Retinal pigment epithelial cell (primary cell): ENCODE data around the gene KDM8.

Source experiments
- DNase-seq: peaks from one replicate; pipeline ENCODE4 v3.0.0-alpha.2; 2010; ENCODE audit warnings: low read depth
- H3K4me3 ChIP-seq: 2 replicates; pipeline ENCODE4 v1.5.1; 2011; ENCODE audit warnings: mild to moderate bottlenecking, low read length, control low read depth, moderate library complexity
- TF ChIP-seq, protein P1 (sequence below): conservative IDR thresholded peaks from 2 replicates; pipeline ENCODE4 v1.5.1; 2011; ENCODE audit warnings: low read depth, low read length, control low read depth, inconsistent platforms

KDM8 gene

DNA sequence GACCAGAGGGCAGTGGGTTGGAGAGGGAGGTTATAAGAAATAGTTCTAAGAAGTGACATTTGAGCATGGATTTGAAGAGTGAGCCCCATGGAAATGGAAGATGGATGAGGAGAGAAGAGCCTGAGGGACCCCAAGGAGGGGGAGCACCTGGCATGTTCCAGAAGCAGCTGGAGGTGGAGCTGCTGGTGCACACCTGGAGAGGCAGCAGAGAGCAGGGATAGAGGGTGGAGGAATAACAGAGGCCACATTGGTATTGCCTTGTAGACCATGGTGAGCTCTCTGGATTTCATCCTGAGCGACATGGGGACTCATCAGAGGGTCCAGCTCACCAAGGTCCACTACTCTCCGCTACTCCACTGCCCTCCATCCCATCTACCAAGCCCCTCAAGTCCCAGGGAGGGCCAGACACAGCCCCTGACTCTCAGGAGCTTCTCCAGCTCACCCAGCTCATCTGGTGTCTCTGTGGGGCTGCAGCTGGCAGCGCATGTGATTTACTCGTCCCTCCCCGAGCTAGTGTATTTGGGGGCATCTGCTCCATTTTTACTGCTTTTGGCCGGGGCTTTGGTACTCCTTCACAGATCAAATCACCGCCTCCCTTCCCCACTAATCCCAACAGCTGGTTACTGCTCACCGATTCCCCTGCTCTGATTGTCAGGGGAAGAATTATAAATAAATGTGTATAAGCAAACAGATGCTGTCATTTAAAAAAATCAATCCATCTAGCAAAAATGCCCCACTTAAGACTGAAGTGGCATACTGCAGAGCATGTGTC lies 22.1 kb upstream of the KDM8 start:
- TF ChIP-seq, protein P1, sequence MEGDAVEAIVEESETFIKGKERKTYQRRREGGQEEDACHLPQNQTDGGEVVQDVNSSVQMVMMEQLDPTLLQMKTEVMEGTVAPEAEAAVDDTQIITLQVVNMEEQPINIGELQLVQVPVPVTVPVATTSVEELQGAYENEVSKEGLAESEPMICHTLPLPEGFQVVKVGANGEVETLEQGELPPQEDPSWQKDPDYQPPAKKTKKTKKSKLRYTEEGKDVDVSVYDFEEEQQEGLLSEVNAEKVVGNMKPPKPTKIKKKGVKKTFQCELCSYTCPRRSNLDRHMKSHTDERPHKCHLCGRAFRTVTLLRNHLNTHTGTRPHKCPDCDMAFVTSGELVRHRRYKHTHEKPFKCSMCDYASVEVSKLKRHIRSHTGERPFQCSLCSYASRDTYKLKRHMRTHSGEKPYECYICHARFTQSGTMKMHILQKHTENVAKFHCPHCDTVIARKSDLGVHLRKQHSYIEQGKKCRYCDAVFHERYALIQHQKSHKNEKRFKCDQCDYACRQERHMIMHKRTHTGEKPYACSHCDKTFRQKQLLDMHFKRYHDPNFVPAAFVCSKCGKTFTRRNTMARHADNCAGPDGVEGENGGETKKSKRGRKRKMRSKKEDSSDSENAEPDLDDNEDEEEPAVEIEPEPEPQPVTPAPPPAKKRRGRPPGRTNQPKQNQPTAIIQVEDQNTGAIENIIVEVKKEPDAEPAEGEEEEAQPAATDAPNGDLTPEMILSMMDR: peak; percentile 12
- DNase-seq: no peak
- H3K4me3 ChIP-seq: no peak overlapping the region

DNA sequence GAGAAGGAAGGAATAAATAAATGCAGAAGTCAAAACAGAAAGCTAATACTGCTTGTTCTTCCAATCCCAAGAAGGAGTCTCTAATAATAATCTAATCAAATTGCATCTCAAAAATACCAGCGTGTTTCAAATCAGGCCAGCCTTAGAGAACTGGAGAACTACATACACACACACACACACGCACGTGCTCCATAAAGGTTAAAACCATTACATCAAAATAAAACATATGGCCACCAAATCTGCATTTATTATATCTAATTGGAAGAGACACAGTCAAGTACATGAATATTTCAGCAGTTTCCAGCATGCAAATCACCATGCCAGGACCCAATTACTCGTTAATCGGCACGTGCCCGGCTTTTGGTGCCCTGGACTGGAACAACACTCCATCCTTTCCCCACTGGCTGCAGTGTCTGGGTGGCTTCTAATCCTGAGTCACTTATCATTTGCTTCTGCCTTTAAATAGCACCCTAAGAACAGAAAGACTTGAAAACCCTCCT lies 20.4 kb upstream of the KDM8 start:
- TF ChIP-seq, protein P1: no peak
- DNase-seq: no peak
- no peak overlapping the region for H3K4me3 ChIP-seq

DNA sequence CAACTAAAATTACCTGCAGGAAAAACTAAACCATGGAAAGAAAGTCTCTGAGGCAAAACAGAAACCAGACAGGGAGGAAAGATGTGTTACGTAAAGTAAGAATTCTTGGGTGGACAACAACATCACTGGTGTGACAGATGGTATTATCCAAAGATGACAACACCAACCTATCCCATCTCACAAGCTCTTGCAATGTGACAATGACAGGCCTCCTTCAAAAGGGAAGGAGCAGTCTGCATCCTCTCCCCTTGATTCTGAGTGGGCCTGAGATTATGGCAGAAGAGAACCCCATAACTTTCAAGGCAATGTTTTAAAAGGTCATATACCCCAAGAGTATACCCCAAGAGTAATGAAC lies 17.6 kb upstream of the KDM8 start:
- TF ChIP-seq, protein P1: no peak
- H3K4me3 ChIP-seq: no peak overlapping the region
- DNase-seq: no peak

DNA sequence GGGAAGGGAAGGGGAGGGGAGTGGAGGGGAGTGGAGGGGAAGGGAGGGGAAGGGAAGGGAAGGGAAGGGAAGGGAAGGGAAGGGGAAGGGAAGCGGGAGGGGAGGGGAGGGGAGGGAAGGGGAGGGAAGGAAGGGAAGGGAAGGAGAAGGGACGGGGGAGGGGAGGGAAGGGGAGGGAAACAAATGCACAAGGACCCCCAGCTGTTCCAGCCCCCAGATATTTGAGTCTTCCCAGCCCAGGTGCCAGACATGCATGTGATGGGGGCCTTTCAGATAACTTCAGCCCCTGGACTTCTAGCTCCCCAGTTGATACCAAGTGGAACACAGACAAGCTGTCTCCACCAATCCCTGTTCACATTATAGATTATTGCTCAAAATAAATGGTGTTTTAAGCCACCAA lies 14.7 kb upstream of the KDM8 start:
- no peak overlapping the region for H3K4me3 ChIP-seq
- TF ChIP-seq, protein P1: no peak
- no peak for DNase-seq

DNA sequence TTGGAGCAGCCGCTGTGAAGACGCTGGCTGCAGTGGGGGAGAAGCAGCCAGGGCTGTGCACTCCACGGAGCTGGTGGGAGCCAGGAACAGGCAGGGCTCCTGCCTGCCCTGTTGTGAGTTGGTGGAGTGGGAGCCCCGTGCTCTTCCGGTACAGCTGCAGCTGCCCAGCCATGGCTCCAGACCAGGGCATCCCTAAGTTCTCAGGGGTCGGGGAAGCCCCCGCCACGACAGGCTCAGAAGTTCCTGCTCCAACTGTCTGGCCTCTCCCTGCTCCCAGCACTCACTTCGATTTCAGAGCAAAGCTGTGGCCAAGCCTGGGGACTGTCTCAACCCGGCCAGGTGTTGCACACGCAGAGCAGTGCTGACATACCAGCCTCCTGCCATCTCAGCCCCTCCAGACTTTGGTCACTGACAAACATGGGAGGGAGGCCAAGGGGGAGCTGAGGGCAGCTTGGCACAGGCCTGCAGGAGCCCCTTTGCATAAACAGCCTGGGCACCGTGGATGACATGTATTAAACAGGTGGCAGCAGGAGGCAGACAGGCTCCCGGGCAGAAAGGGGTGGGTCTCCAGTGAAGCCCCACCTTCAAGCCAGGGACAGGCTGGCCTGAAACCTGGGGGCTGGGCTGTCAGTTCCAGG lies 13.9 kb upstream of the KDM8 start:
- TF ChIP-seq, protein P1: no peak
- no peak for DNase-seq
- no peak overlapping the region for H3K4me3 ChIP-seq

DNA sequence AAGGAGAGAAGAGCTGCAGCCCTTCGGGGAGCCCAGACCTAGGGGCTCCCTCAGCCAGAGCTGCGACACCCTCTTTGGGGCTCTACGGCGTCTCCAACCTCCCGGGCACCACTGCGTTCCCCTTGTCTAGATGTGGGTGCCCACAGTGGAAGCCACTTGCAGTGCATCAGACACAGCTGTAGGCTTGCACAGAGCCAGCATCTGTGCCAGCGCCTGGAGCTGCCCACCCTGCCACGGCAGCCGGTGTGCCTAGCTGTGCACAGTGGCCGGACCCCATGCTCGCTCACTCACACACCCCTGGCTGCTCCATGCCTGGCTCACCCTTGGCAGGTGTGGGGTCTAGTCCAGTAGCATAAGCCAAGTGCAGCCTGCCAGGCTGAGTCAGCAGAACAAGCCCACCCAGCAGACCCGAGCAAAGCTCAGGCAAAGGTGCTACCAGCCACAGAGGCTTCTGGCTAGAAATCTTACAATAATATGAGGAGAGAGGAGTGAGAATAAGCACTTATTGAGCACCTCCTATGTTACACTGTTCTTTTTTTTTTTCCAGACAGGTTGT lies 12.9 kb upstream of the KDM8 start:
- TF ChIP-seq, protein P1: no peak
- no peak for DNase-seq
- H3K4me3 ChIP-seq: no peak overlapping the region
